ENCODE measurements around the gene NSD2.

GRCh38 chr4:1870578-1871443 lies at the start of gene NSD2:
- TF ChIP-seq CTCF (conservative IDR thresholded peaks at IDR 0.05; ENCODE audit: low read depth, low read length) (no peak), EZH2phosphoT487 (IDR thresholded peaks at IDR 0.05; ENCODE audit: borderline replicate concordance, low read length) (no peak)
